ENCODE results near the gene CDKN2D. TPM values are rescaled to one million over a fixed set of nuclear protein-coding genes. Genes with fewer than 3 reads are reported as not detected.

CDKN2D gene
- total and polyA plus RNA-seq, 2 of the 13 experiments (the other 11 are each of a cell fraction or from before 2014, with no cell fraction given): 5.4 to 8.6 TPM

GRCh38 chr19:10568826-10569651 lies at the start of gene CDKN2D (continued):
- TF ChIP-seq TRAFD1 (CRISPR knock-in tag; IDR thresholded peaks at IDR 0.05; ENCODE audit: borderline replicate concordance): no peak
- no peak for TF ChIP-seq LBX2 (CRISPR knock-in tag; IDR thresholded peaks at IDR 0.05; ENCODE audit: borderline replicate concordance)
- no peak for TF ChIP-seq ZNF879 (CRISPR knock-in tag; IDR thresholded peaks at IDR 0.05)
- TF ChIP-seq ZNF703 (CRISPR knock-in tag; IDR thresholded peaks at IDR 0.05; ENCODE audit: borderline replicate concordance): no peak
- TF ChIP-seq FOXC1 (CRISPR knock-in tag; IDR thresholded peaks at IDR 0.05; ENCODE audit: borderline replicate concordance): peak; percentile 76; the same call in 1 of the 2 replicates
- no peak for TF ChIP-seq ATM (IDR thresholded peaks at IDR 0.05; ENCODE audit: borderline replicate concordance)
- peak; percentile 61; the same call in 1 of the 2 replicates for TF ChIP-seq ZFP91 (CRISPR knock-in tag; IDR thresholded peaks at IDR 0.05; ENCODE audit: borderline replicate concordance)
- TF ChIP-seq ZNF281 (CRISPR knock-in tag; IDR thresholded peaks at IDR 0.05; ENCODE audit: borderline replicate concordance): no peak
- TF ChIP-seq MNT (IDR thresholded peaks at IDR 0.05): peak; percentile 91
- TF ChIP-seq SP140L (CRISPR knock-in tag; IDR thresholded peaks at IDR 0.05; ENCODE audit: borderline replicate concordance): no peak
- TF ChIP-seq PHF20 (CRISPR knock-in tag; IDR thresholded peaks at IDR 0.05): 0 out of 2 replicates have a peak, but pooled peaks have one; percentile 47
- no peak for TF ChIP-seq ZNF512 (CRISPR knock-in tag; IDR thresholded peaks at IDR 0.05)
- no peak for TF ChIP-seq ZNF570 (CRISPR knock-in tag; IDR thresholded peaks at IDR 0.05; ENCODE audit: borderline replicate concordance)
- TF ChIP-seq SIX4 (CRISPR knock-in tag; IDR thresholded peaks at IDR 0.05): no peak
- TF ChIP-seq ZNF503 (CRISPR knock-in tag; IDR thresholded peaks at IDR 0.05): no peak

All from HepG2 (cell line).